HCT116 (cell line): Measurements from ENCODE around the gene RUNX1. TPM values are rescaled to one million over a fixed set of nuclear protein-coding genes. Genes with fewer than 3 reads are reported as not detected.
A peak's percentile ranks its signal among the peaks of the same experiment; 100 is the strongest.

Experiments used
- ATAC-seq: fragments of 200-7000 bp; cut with Tn5 transposase; 2 replicates; pipeline ENCODE4 v1.9.1; 2020; ENCODE audit warnings: mild to moderate bottlenecking, moderate library complexity
- BruUV-seq: library from RNA; stranded (reverse); fragments of 400-500 nt; replicated peaks from 2 replicates; lab custom pipeline; 2021; lab: Mats Ljungman, UMichigan
- CTCF ChIA-PET: fragments of 300-600 bp; sonication (Branson Sonifier 250); formaldehyde crosslinking; loops from one replicate; lab custom pipeline; 2021; ENCODE audit warnings: antibody characterized with exemption; lab: Charles Lee
- POLR2A ChIA-PET: fragments of 300-600, 350-600 bp; sonication (Branson Sonifier 250); formaldehyde crosslinking; loops from one replicate; lab custom pipeline; 2021; ENCODE audit warnings: antibody characterized with exemption; lab: Charles Lee
- RAD21 ChIA-PET, 2 experiments: fragments of 300-600 bp; sonication (Branson Sonifier 250); formaldehyde crosslinking; loops; one replicate each; lab custom pipeline; 2023; ENCODE audit warnings: low total read pairs in 2 of 2; ENCODE audit not compliant: uncharacterized antibody in 2 of 2, unreplicated experiment in 2 of 2, low non-redundant PET in 1 of 2; lab: Charles Lee
- DNase-seq: peaks from one replicate; pipeline ENCODE4 v3.0.0-alpha.2; 2010; ENCODE audit warnings: low read depth, low spot score
- H2AFZ ChIP-seq: fragments of 200-600 bp; shearing (Covaris generic), sonication (generic); 2 replicates; pipeline ENCODE4 v1.6.1; 2017; ENCODE audit warnings: low read depth, mixed run types, mixed read lengths, antibody characterized with exemption, low read length; ENCODE audit not compliant: poor library complexity, severe bottlenecking
- H3K27ac ChIP-seq: 2 replicates; pipeline ENCODE4 v1.5.1; 2012; ENCODE audit warnings: low read depth, low read length
- H3K27me3 ChIP-seq: fragments of 200-600 bp; sonication (generic); 2 replicates; pipeline ENCODE4 v1.6.1; 2016; ENCODE audit warnings: mixed run types, low read length, mixed read lengths; ENCODE audit not compliant: insufficient read depth
- H3K36me3 ChIP-seq, 2 experiments: fragments of 200-500 bp in 1 of 2; fragments of 200-600 bp in 1 of 2; sonication (Bioruptor generic) in 1 of 2; sonication (generic) in 1 of 2; 2 replicates each; pipeline versions ENCODE4 v1.5.1 to v1.6.1; 2014 to 2016; ENCODE audit warnings: low read length in 2 of 2, inconsistent platforms in 1 of 2, mixed read lengths in 1 of 2, mixed run types in 1 of 2; ENCODE audit not compliant: insufficient read depth in 2 of 2, control insufficient read depth in 1 of 2
- H3K4me1 ChIP-seq, 2 experiments: fragments of 200-600 bp in 1 of 2; sonication (generic) in 1 of 2; 2 replicates each; pipeline versions ENCODE4 v1.5.1 to v1.6.1; 2012 to 2017; ENCODE audit warnings: low read length in 2 of 2, inconsistent platforms in 1 of 2, mild to moderate bottlenecking in 1 of 2, mixed read lengths in 1 of 2, mixed run types in 1 of 2, moderate library complexity in 1 of 2; ENCODE audit not compliant: insufficient read depth in 2 of 2, control insufficient read depth in 1 of 2
- H3K4me2 ChIP-seq: fragments of 200-600 bp; sonication (generic); 2 replicates; pipeline ENCODE4 v1.6.1; 2017; ENCODE audit warnings: mixed run types, low read length, mixed read lengths
- H3K4me3 ChIP-seq, 2 experiments: fragments of 200-600 bp in 1 of 2; sonication (generic) in 1 of 2; replicated peaks in 1 of 2; 2 replicates each; pipeline ENCODE4 v1.5.1; 2011 to 2016; ENCODE audit warnings: low read length in 2 of 2, control low read depth in 1 of 2, low read depth in 1 of 2, mild to moderate bottlenecking in 1 of 2, mixed read lengths in 1 of 2, mixed run types in 1 of 2
- H3K79me2 ChIP-seq: fragments of 200-600 bp; sonication (generic); 2 replicates; pipeline ENCODE4 v1.6.1; 2017; ENCODE audit warnings: mild to moderate bottlenecking, mixed run types, low read length, moderate library complexity, mixed read lengths; ENCODE audit not compliant: insufficient read depth
- H3K9ac ChIP-seq: fragments of 200-600 bp; sonication (generic); 2 replicates; pipeline ENCODE4 v1.6.1; 2016; ENCODE audit warnings: low read length, mixed read lengths
- H3K9me2 ChIP-seq: fragments of 200-600 bp; sonication (generic), shearing (Covaris generic); 2 replicates; pipeline ENCODE4 v1.6.1; 2017; ENCODE audit warnings: mixed run types, mild to moderate bottlenecking, moderate library complexity; ENCODE audit not compliant: insufficient read depth
- H3K9me3 ChIP-seq, 2 experiments: fragments of 200-500 bp in 1 of 2; fragments of 200-600 bp in 1 of 2; sonication (Bioruptor generic) in 1 of 2; sonication (generic) in 1 of 2; 2 replicates each; pipeline ENCODE4 v1.6.1; 2014 to 2017; ENCODE audit warnings: low read length in 2 of 2, mixed read lengths in 2 of 2, inconsistent platforms in 1 of 2, low read depth in 1 of 2, mild to moderate bottlenecking in 1 of 2, mixed run types in 1 of 2, moderate library complexity in 1 of 2; ENCODE audit not compliant: control insufficient read depth in 1 of 2, insufficient read depth in 1 of 2
- H4K20me1 ChIP-seq: fragments of 200-600 bp; sonication (generic), shearing (Covaris generic); 2 replicates; pipeline ENCODE4 v1.6.1; 2017; ENCODE audit warnings: mixed run types, mild to moderate bottlenecking, moderate library complexity; ENCODE audit not compliant: insufficient read depth
- ATF3 ChIP-seq: IDR thresholded peaks from 2 replicates; pipeline ENCODE4 v1.6.1; 2012
- CTCF ChIP-seq, 3 experiments: fragments of 200-600 bp in 1 of 3; sonication (generic) in 1 of 3; IDR thresholded peaks in 2 of 3; conservative IDR thresholded peaks in 1 of 3; 2 replicates each; pipeline ENCODE4 v1.5.1; 2012 to 2017; ENCODE audit warnings: low read depth in 2 of 3, low read length in 2 of 3, antibody characterized with exemption in 1 of 3, borderline replicate concordance in 1 of 3, control low read depth in 1 of 3, mild to moderate bottlenecking in 1 of 3, mixed read lengths in 1 of 3, mixed run types in 1 of 3, moderate library complexity in 1 of 3; ENCODE audit not compliant: insufficient read depth in 1 of 3
- ELF1 ChIP-seq: IDR thresholded peaks from 2 replicates; pipeline ENCODE4 v1.6.1; 2012; ENCODE audit warnings: low read depth, borderline replicate concordance
- EZH2phosphoT487 ChIP-seq: fragments of 200-600 bp; IDR thresholded peaks from 2 replicates; pipeline ENCODE4 v1.6.1; 2018; ENCODE audit warnings: antibody characterized with exemption, borderline replicate concordance
- FOSL1 ChIP-seq: IDR thresholded peaks from 2 replicates; pipeline ENCODE4 v1.6.1; 2012; ENCODE audit warnings: low read depth
- POLR2A ChIP-seq: IDR thresholded peaks from 2 replicates; pipeline ENCODE4 v1.7.0; 2011; ENCODE audit warnings: borderline replicate concordance; ENCODE audit not compliant: insufficient read depth, insufficient read length; ENCODE audit errors: extremely low read depth
- POLR2AphosphoS5 ChIP-seq: IDR thresholded peaks from 2 replicates; pipeline ENCODE4 v1.6.1; 2011; ENCODE audit warnings: mild to moderate bottlenecking, low read depth, low read length, moderate library complexity
- RAD21 ChIP-seq: IDR thresholded peaks from 2 replicates; pipeline ENCODE4 v1.6.1; 2012; ENCODE audit warnings: low read depth, mild to moderate bottlenecking
- SIN3A ChIP-seq: IDR thresholded peaks from 2 replicates; pipeline ENCODE4 v1.6.1; 2012; ENCODE audit warnings: low read depth
- SP1 ChIP-seq: IDR thresholded peaks from 2 replicates; pipeline ENCODE4 v1.6.1; 2012; ENCODE audit warnings: low read depth
- TCF7L2 ChIP-seq: IDR thresholded peaks from 2 replicates; pipeline ENCODE4 v1.7.0; 2011; ENCODE audit warnings: borderline replicate concordance, inconsistent platforms; ENCODE audit not compliant: insufficient read depth, insufficient read length; ENCODE audit errors: extremely low read depth
- YY1 ChIP-seq: IDR thresholded peaks from 2 replicates; pipeline ENCODE4 v1.6.1; 2011; ENCODE audit warnings: low read length, low read depth, moderate library complexity, mild to moderate bottlenecking; ENCODE audit not compliant: insufficient replicate concordance; ENCODE audit errors: extremely low read depth
- ZFX ChIP-seq: fragments of 450-650 bp; IDR thresholded peaks from 2 replicates; pipeline ENCODE4 v1.6.1; 2017
- ZNF274 ChIP-seq: fragments of 200-500 bp; sonication (Bioruptor generic); IDR thresholded peaks from 2 replicates; pipeline ENCODE4 v1.6.1; 2014; ENCODE audit warnings: mild to moderate bottlenecking, low read depth, low read length, inconsistent platforms
- intact Hi-C: fragments of 100-400 bp; cut with micrococcal nuclease; formaldehyde crosslinking; loops from 2 replicates; pipeline ENCODE4 v1.10.0; 2022
- total RNA-seq: library from RNA; stranded (reverse); gene quantifications from one replicate; pipeline ENCODE4 v1.2.1, GENCODE V29; 2021; ENCODE audit not compliant: unreplicated experiment

RUNX1 gene
- total RNA-seq, 1 experiment from 2014 or later, result 33.5 TPM

- Histone ChIP-seq H3K4me2 (peak overlapping the region; percentile 54), H3K9ac (peak overlapping the region; percentile 4; the same call in 1 of the 2 replicates), H3K9me3 (peaks cover 3 to 4% of the 10 kb centered on the region in 2 experiments; a peak in 2 of 4 replicates), H3K9me2 (no peaks in the 10 kb centered on the region), H3K4me1 (peaks cover 59 to 80% of the 10 kb centered on the region in 2 experiments), H3K27me3 (no peaks in the 10 kb centered on the region), H3K36me3 (peaks cover 4 to 25% of the 10 kb centered on the region in 2 experiments), H3K4me3 (no peak overlapping the region), H4K20me1 (no peaks in the 10 kb centered on the region), H3K79me2 (peaks cover 18% of the 10 kb centered on the region), H3K27ac (peak overlapping the region; percentile 56), H2AFZ (no peak overlapping the region)
- CTCF ChIA-PET, result interaction anchor here (1.3 kb wide), 1 partner anchor 56 kb away, joined by 4 read pairs; no protein-coding TSS in a partner anchor
- no peak for TF ChIP-seq ZFX
- no peak for TF ChIP-seq ZNF274
- peak in 2 of 3 experiments; percentile 53 to 54; a peak in 4 of 6 replicates for TF ChIP-seq CTCF (IDR thresholded peaks at IDR 0.05 in 2 of 3, conservative IDR thresholded peaks at IDR 0.05 in 1 of 3; ENCODE audit: borderline replicate concordance in 1 of 3, insufficient read depth in 1 of 3, low read depth in 2 of 3, low read length in 2 of 3)
- intact Hi-C loops, result loop anchor here (2.0 to 5.0 kb wide), 2 partner anchors 87 to 1041 kb away; no protein-coding TSS in a partner anchor
- DNase-seq, result no peak
- peak; percentile 50 for ATAC-seq
- POLR2A ChIA-PET, result no interaction called here
- RAD21 ChIA-PET, result no interaction called here
- no TSS peak for BruUV-seq
Observed at GRCh38 chr21:34801519-34802132, 247.5 kb downstream of the RUNX1 start.

- no TSS peak for BruUV-seq
- H3K27me3 ChIP-seq, result no peaks in the 10 kb centered on the region
- H3K4me1 ChIP-seq, result peaks cover 61 to 80% of the 10 kb centered on the region in 2 experiments
- H3K9me3 ChIP-seq, result peaks cover 3 to 4% of the 10 kb centered on the region in 2 experiments; a peak in 2 of 4 replicates
- no peak overlapping the region for H2AFZ ChIP-seq
- H3K36me3 ChIP-seq, result peaks cover 4 to 19% of the 10 kb centered on the region in 2 experiments
- intact Hi-C loops, result loop anchor here (2.0 to 5.0 kb wide), 2 partner anchors 88 to 1041 kb away; no protein-coding TSS in a partner anchor
- peak overlapping the region; percentile 54 for H3K4me2 ChIP-seq
- POLR2A ChIA-PET, result no interaction called here
- H4K20me1 ChIP-seq, result no peaks in the 10 kb centered on the region
- H3K79me2 ChIP-seq, result peaks cover 12% of the 10 kb centered on the region
- no peak for DNase-seq
- no peak overlapping the region for H3K27ac ChIP-seq
- CTCF ChIA-PET, result interaction anchor here (1.3 kb wide), 1 partner anchor 89 kb away, joined by 3 read pairs; no protein-coding TSS in a partner anchor
- RAD21 ChIA-PET, result no interaction called here
- ATAC-seq, result no peak
- no peaks in the 10 kb centered on the region for H3K9me2 ChIP-seq
- H3K4me3 ChIP-seq, result no peak overlapping the region
- no peak overlapping the region for H3K9ac ChIP-seq
- TF ChIP-seq RAD21 (no peak), ELF1 (no peak), POLR2AphosphoS5 (no peak), ZNF274 (no peak), SIN3A (no peak), ATF3 (no peak), YY1 (no peak), ZFX (no peak), POLR2A (no peak), SP1 (no peak), FOSL1 (no peak), TCF7L2 (no peak), EZH2phosphoT487 (no peak)
Observed at GRCh38 chr21:34800797-34801518, 248.1 kb downstream of the RUNX1 start.
